Measurements from ENCODE around the gene NACC2. TPM values are rescaled to one million over a fixed set of nuclear protein-coding genes. Genes with fewer than 3 reads are reported as not detected.

The NACC2 gene
- polyA plus RNA-seq, 3 donors, result 8.1 to 32.4 (median 8.7) TPM

- H3K27me3 ChIP-seq (ENCODE audit: control insufficient read depth in 2 of 2, insufficient read depth in 2 of 2, low read length in 2 of 2), result no peaks in the 10 kb centered on the region
- H3K4me1 Mint-ChIP-seq, result peaks cover 87% of the 10 kb centered on the region
- H3K27ac ChIP-seq (ENCODE audit: low read depth in 1 of 2, low read length in 2 of 2), result no peak overlapping the region
- H3K4me3 Mint-ChIP-seq, result no peak overlapping the region
- DNase-seq, result no peak
- peaks cover 5% of the 10 kb centered on the region in 2 donors for H3K36me3 ChIP-seq (replicated peaks in 1 of 2; ENCODE audit: control insufficient read depth in 1 of 2, insufficient read depth in 2 of 2, low read length in 2 of 2)
- H4K20me1 ChIP-seq (ENCODE audit: insufficient read depth, low read length), result peaks cover 89% of the 10 kb centered on the region
- H3K4me3 ChIP-seq (replicated peaks in 1 of 3; ENCODE audit: low read depth in 2 of 3, low read length in 3 of 3), result no peak overlapping the region
- peaks cover 88 to 93% of the 10 kb centered on the region in 2 donors for H3K4me1 ChIP-seq (ENCODE audit: control insufficient read depth in 1 of 2, insufficient read depth in 2 of 2, low read length in 2 of 2)
- H3K27ac Mint-ChIP-seq, result peak overlapping the region in 4 of 7 donors; percentile 2 to 70 (median 39)
- H3K27me3 Mint-ChIP-seq (ENCODE audit: low read depth in 3 of 3), result peaks cover 0 to 3% (median 0%) of the 10 kb centered on the region in 3 donors
- H2AFZ ChIP-seq (ENCODE audit: insufficient read depth, low read depth, low read length, poor library complexity, severe bottlenecking), result no peak overlapping the region
- intact Hi-C loops (cut with micrococcal nuclease), result no loop called here
- no peaks in the 10 kb centered on the region for H3K9me3 ChIP-seq (replicated peaks in 1 of 2; ENCODE audit: control insufficient read depth in 1 of 2, insufficient read depth in 1 of 2, low read length in 2 of 2)
- H3K4me2 ChIP-seq (replicated peaks; ENCODE audit: extremely low read depth, low read length, poor library complexity, severe bottlenecking), result no peak overlapping the region
- H3K79me2 ChIP-seq (ENCODE audit: insufficient read depth, low read length), result peaks cover 98% of the 10 kb centered on the region
- 91% methylated on average over 15 of the region's 30 CpGs for WGBS (ENCODE audit: insufficient coverage)
- H3K9ac ChIP-seq (ENCODE audit: insufficient read depth, low read length, poor library complexity, severe bottlenecking), result no peak overlapping the region
- TF ChIP-seq, protein P1, sequence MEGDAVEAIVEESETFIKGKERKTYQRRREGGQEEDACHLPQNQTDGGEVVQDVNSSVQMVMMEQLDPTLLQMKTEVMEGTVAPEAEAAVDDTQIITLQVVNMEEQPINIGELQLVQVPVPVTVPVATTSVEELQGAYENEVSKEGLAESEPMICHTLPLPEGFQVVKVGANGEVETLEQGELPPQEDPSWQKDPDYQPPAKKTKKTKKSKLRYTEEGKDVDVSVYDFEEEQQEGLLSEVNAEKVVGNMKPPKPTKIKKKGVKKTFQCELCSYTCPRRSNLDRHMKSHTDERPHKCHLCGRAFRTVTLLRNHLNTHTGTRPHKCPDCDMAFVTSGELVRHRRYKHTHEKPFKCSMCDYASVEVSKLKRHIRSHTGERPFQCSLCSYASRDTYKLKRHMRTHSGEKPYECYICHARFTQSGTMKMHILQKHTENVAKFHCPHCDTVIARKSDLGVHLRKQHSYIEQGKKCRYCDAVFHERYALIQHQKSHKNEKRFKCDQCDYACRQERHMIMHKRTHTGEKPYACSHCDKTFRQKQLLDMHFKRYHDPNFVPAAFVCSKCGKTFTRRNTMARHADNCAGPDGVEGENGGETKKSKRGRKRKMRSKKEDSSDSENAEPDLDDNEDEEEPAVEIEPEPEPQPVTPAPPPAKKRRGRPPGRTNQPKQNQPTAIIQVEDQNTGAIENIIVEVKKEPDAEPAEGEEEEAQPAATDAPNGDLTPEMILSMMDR (IDR thresholded peaks at IDR 0.05), result no peak
- H3K36me3 Mint-ChIP-seq, result peaks cover 26 to 31% of the 10 kb centered on the region in 2 donors
- peaks cover 0 to 2% (median 0%) of the 10 kb centered on the region in 7 donors for H3K9me3 Mint-ChIP-seq
These were observed 37.6 kb downstream of the NACC2 start for GRCh38 chr9:136057236-136058081.

DNA sequence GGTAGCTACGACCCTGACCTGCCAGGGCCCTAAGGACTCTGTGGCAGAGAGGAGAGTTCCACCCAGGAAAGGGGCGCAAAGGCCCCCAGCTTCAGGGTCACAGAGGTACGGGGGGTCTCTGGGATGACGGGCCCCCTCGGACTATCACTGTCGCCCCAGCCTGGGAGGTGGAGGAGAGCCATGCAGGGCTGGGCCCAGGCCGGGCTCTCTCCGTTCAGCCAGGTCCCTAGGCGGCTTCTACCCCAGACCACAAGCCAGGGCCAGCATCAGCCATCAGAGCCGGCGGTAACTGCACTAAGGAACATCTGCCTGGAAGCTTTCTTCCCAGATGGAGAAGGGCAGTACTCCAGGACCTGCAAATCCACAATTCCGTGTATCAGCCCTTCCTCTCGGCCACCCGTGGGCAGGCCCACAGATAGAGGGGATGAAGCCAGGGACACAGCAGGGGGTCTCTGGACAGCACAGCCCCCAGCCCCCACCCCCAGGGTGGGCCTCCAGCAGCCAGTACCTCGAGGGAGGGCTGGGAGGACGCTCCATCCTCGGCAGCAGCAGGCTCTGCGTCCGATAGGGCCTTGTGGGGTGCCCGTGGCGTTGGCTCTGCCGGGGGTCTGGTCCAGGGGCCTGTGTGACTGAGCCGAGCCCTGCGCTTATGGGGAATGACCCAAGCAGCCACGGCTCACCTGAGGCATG lies 38.4 kb downstream of the NACC2 start:
- Histone ChIP-seq H3K9me3 (replicated peaks in 1 of 2; ENCODE audit: control insufficient read depth in 1 of 2, insufficient read depth in 1 of 2, low read length in 2 of 2) (no peaks in the 10 kb centered on the region), H3K9ac (ENCODE audit: insufficient read depth, low read length, poor library complexity, severe bottlenecking) (peak overlapping the region; percentile 28), H3K4me3 (replicated peaks in 1 of 3; ENCODE audit: low read depth in 2 of 3, low read length in 3 of 3) (peak overlapping the region in 1 of 3 experiments; percentile 58), H4K20me1 (ENCODE audit: insufficient read depth, low read length) (peaks cover 84% of the 10 kb centered on the region), H3K79me2 (ENCODE audit: insufficient read depth, low read length) (peaks cover 97% of the 10 kb centered on the region), H3K36me3 (replicated peaks in 1 of 2; ENCODE audit: control insufficient read depth in 1 of 2, insufficient read depth in 2 of 2, low read length in 2 of 2) (peaks cover 0 to 2% of the 10 kb centered on the region in 2 donors), H3K27me3 (ENCODE audit: control insufficient read depth in 2 of 2, insufficient read depth in 2 of 2, low read length in 2 of 2) (no peaks in the 10 kb centered on the region), H2AFZ (ENCODE audit: insufficient read depth, low read depth, low read length, poor library complexity, severe bottlenecking) (no peak overlapping the region), H3K27ac (ENCODE audit: low read depth in 1 of 2, low read length in 2 of 2) (peak overlapping the region; percentile 20 to 26), H3K4me1 (ENCODE audit: control insufficient read depth in 1 of 2, insufficient read depth in 2 of 2, low read length in 2 of 2) (peaks cover 93 to 99% of the 10 kb centered on the region in 2 donors), H3K4me2 (replicated peaks; ENCODE audit: extremely low read depth, low read length, poor library complexity, severe bottlenecking) (peak overlapping the region; percentile 58)
- H3K4me3 Mint-ChIP-seq, result peak overlapping the region in 1 of 2 donors; percentile 62
- H3K27me3 Mint-ChIP-seq (ENCODE audit: low read depth in 3 of 3), result peaks cover 0 to 3% (median 0%) of the 10 kb centered on the region in 3 donors
- intact Hi-C loops (cut with micrococcal nuclease), result no loop called here
- 93% methylated on average over 19 of the region's 25 CpGs for WGBS (ENCODE audit: insufficient coverage)
- TF ChIP-seq, protein P1 (IDR thresholded peaks at IDR 0.05), result no peak
- H3K36me3 Mint-ChIP-seq, result peaks cover 22 to 23% of the 10 kb centered on the region in 2 donors
- no peak for DNase-seq
- peak overlapping the region in 2 of 7 donors; percentile 67 to 70 for H3K27ac Mint-ChIP-seq
- H3K4me1 Mint-ChIP-seq, result peaks cover 85% of the 10 kb centered on the region
- H3K9me3 Mint-ChIP-seq, result peaks cover 0 to 2% (median 0%) of the 10 kb centered on the region in 7 donors

Data from CD14-positive monocyte (primary cell).